H9 (cell line): ENCODE data around the gene HNF4A. TPM values are rescaled to one million over a fixed set of nuclear protein-coding genes. Genes with fewer than 3 reads are reported as not detected.

Source experiments
- DNase-seq: peaks from one replicate; pipeline ENCODE4 v3.0.0-alpha.2; 2017
- H2AFZ ChIP-seq: one replicate; pipeline ENCODE4 v1.6.1; 2013; ENCODE audit warnings: mild to moderate bottlenecking, low read length, control low read depth, moderate library complexity
- H2AK5ac ChIP-seq: 2 replicates; pipeline ENCODE4 v1.6.1; 2013; ENCODE audit warnings: low read length, control low read depth, mixed read lengths; ENCODE audit not compliant: insufficient read length
- H2BK120ac ChIP-seq: one replicate; pipeline ENCODE4 v1.6.1; 2013; ENCODE audit warnings: low read depth, mild to moderate bottlenecking, low read length, control low read depth, inconsistent platforms; ENCODE audit not compliant: poor library complexity, severe bottlenecking
- H2BK12ac ChIP-seq: 2 replicates; pipeline ENCODE4 v1.6.1; 2013; ENCODE audit warnings: low read length, control low read depth, mixed read lengths, low read depth; ENCODE audit not compliant: insufficient read length
- H2BK15ac ChIP-seq: 2 replicates; pipeline ENCODE4 v1.6.1; 2013; ENCODE audit warnings: low read depth, low read length, control low read depth
- H2BK20ac ChIP-seq: one replicate; pipeline ENCODE4 v1.6.1; 2013; ENCODE audit warnings: low read depth, mild to moderate bottlenecking, low read length, control low read depth, inconsistent platforms; ENCODE audit not compliant: poor library complexity, severe bottlenecking
- H2BK5ac ChIP-seq: 2 replicates; pipeline ENCODE4 v1.6.1; 2013; ENCODE audit warnings: low read length, control low read depth, mixed read lengths; ENCODE audit not compliant: insufficient read length
- H3K14ac ChIP-seq: 2 replicates; pipeline ENCODE4 v1.6.1; 2013; ENCODE audit warnings: low read length, control low read depth; ENCODE audit not compliant: insufficient read depth
- H3K18ac ChIP-seq: 2 replicates; pipeline ENCODE4 v1.6.1; 2013; ENCODE audit warnings: low read depth, mild to moderate bottlenecking, mixed read lengths, low read length, control low read depth; ENCODE audit not compliant: insufficient read length
- H3K23ac ChIP-seq: 2 replicates; pipeline ENCODE4 v1.6.1; 2013; ENCODE audit warnings: low read length, control low read depth, mixed read lengths, low read depth; ENCODE audit not compliant: insufficient read length
- H3K23me2 ChIP-seq: 2 replicates; pipeline ENCODE4 v1.6.1; 2013; ENCODE audit warnings: low read depth, mild to moderate bottlenecking, mixed read lengths, low read length, control low read depth; ENCODE audit not compliant: insufficient read length, poor library complexity, severe bottlenecking
- H3K27ac ChIP-seq: 2 replicates; pipeline ENCODE4 v1.5.1; 2013; ENCODE audit warnings: low read length, control low read depth, mixed read lengths, low read depth; ENCODE audit not compliant: insufficient read length
- H3K27me3 ChIP-seq: 2 replicates; pipeline ENCODE4 v1.6.1; 2013; ENCODE audit warnings: low read length, control low read depth, inconsistent platforms; ENCODE audit not compliant: insufficient read depth
- H3K4ac ChIP-seq: 2 replicates; pipeline ENCODE4 v1.6.1; 2013; ENCODE audit warnings: low read depth, mild to moderate bottlenecking, control low read depth, inconsistent platforms, low read length, moderate library complexity
- H3K4me1 ChIP-seq: 2 replicates; pipeline ENCODE4 v1.6.1; 2013; ENCODE audit warnings: low read length, control low read depth, inconsistent platforms; ENCODE audit not compliant: insufficient read depth
- H3K4me2 ChIP-seq: 2 replicates; pipeline ENCODE4 v1.6.1; 2013; ENCODE audit warnings: low read length, control low read depth, mixed read lengths; ENCODE audit not compliant: insufficient read length, insufficient read depth
- H3K56ac ChIP-seq: 2 replicates; pipeline ENCODE4 v1.6.1; 2013; ENCODE audit warnings: low read depth, mild to moderate bottlenecking, mixed read lengths, low read length, control low read depth; ENCODE audit not compliant: insufficient read length
- H3K79me1 ChIP-seq: 2 replicates; pipeline ENCODE4 v1.6.1; 2013; ENCODE audit warnings: low read depth, mild to moderate bottlenecking, moderate library complexity, low read length, control low read depth, inconsistent platforms; ENCODE audit not compliant: insufficient read depth, poor library complexity, severe bottlenecking
- H3K79me2 ChIP-seq: 2 replicates; pipeline ENCODE4 v1.6.1; 2013; ENCODE audit warnings: low read length, control low read depth, inconsistent platforms; ENCODE audit not compliant: insufficient read depth
- H3K9ac ChIP-seq: 2 replicates; pipeline ENCODE4 v1.6.1; 2013; ENCODE audit warnings: low read length, control low read depth, mixed read lengths; ENCODE audit not compliant: insufficient read length; ENCODE audit errors: extremely low read depth
- H3K9me3 ChIP-seq: one replicate; pipeline ENCODE4 v1.6.1; 2013; ENCODE audit warnings: low read depth, low read length, inconsistent platforms; ENCODE audit not compliant: control insufficient read depth
- H3T11ph ChIP-seq: one replicate; pipeline ENCODE4 v1.6.1; 2013; ENCODE audit warnings: mild to moderate bottlenecking, low read length, control low read depth, inconsistent platforms
- H4K20me1 ChIP-seq: one replicate; pipeline ENCODE4 v1.6.1; 2013; ENCODE audit not compliant: control insufficient read depth, insufficient read length, insufficient read depth
- H4K5ac ChIP-seq: 2 replicates; pipeline ENCODE4 v1.6.1; 2013; ENCODE audit warnings: low read depth, mild to moderate bottlenecking, mixed read lengths, low read length, control low read depth; ENCODE audit not compliant: insufficient read length
- H4K8ac ChIP-seq: replicated peaks from 2 replicates; pipeline ENCODE4 v1.6.1; 2013; ENCODE audit warnings: low read length, control low read depth, mixed read lengths, low read depth; ENCODE audit not compliant: insufficient read length
- H4K91ac ChIP-seq: 2 replicates; pipeline ENCODE4 v1.6.1; 2013; ENCODE audit warnings: low read depth, mild to moderate bottlenecking, moderate library complexity, mixed read lengths, low read length, control low read depth; ENCODE audit not compliant: insufficient read length
- H3K27ac Mint-ChIP-seq, 3 experiments: 2 replicates in 2 of 3; 3 replicates in 1 of 3; pipeline ENCODE4 v1.8.0; 2020 to 2021; ENCODE audit warnings: mixed read lengths in 3 of 3, mild to moderate bottlenecking in 1 of 3, moderate library complexity in 1 of 3
- H3K27me3 Mint-ChIP-seq: 2 replicates; pipeline ENCODE4 v1.8.0; 2021; ENCODE audit warnings: low read depth, mild to moderate bottlenecking, moderate library complexity, mixed read lengths
- H3K36me3 Mint-ChIP-seq, 3 experiments: 2 replicates in 2 of 3; 3 replicates in 1 of 3; pipeline ENCODE4 v1.8.0; 2020 to 2021; ENCODE audit warnings: low read depth in 3 of 3, mixed read lengths in 3 of 3; ENCODE audit not compliant: insufficient read depth in 1 of 3
- H3K4me1 Mint-ChIP-seq, 2 experiments: 2 replicates each; pipeline ENCODE4 v1.8.0; 2020; ENCODE audit warnings: mixed read lengths in 2 of 2
- H3K4me3 Mint-ChIP-seq, 2 experiments: 2 replicates in 1 of 2; 3 replicates in 1 of 2; pipeline ENCODE4 v1.8.0; 2020 to 2021; ENCODE audit warnings: mild to moderate bottlenecking in 2 of 2, mixed read lengths in 2 of 2, moderate library complexity in 1 of 2
- H3K9me3 Mint-ChIP-seq, 2 experiments: 2 replicates in 1 of 2; 3 replicates in 1 of 2; pipeline ENCODE4 v1.8.0; 2020; ENCODE audit warnings: mild to moderate bottlenecking in 2 of 2, mixed read lengths in 2 of 2, moderate library complexity in 1 of 2
- WGBS: extraction: QIAGEN DNeasy Blood & Tissue Kit; methylation state at CpG from one replicate; pipeline ENCODE4 v1.1.7; 2013; ENCODE audit warnings: missing lambda C conversion rate, low lambda C conversion rate, mixed read lengths; ENCODE audit not compliant: insufficient read length; ENCODE audit errors: extremely low coverage; 5-methylcytosine and 5-hydroxymethylcytosine counted together
- total RNA-seq: library from RNA; stranded (reverse); gene quantifications from 2 replicates; pipeline ENCODE4 v1.2.1, GENCODE V29; 2021
- TF ChIP-seq, protein P1 (sequence below): fragments of 200-600 bp; sonication (generic); conservative IDR thresholded peaks from 3 replicates; pipeline ENCODE4 v1.8.0; 2021; ENCODE audit warnings: antibody characterized with exemption, mild to moderate bottlenecking

HNF4A gene
- total RNA-seq, 1 experiment from 2014 or later, result not detected

DNA sequence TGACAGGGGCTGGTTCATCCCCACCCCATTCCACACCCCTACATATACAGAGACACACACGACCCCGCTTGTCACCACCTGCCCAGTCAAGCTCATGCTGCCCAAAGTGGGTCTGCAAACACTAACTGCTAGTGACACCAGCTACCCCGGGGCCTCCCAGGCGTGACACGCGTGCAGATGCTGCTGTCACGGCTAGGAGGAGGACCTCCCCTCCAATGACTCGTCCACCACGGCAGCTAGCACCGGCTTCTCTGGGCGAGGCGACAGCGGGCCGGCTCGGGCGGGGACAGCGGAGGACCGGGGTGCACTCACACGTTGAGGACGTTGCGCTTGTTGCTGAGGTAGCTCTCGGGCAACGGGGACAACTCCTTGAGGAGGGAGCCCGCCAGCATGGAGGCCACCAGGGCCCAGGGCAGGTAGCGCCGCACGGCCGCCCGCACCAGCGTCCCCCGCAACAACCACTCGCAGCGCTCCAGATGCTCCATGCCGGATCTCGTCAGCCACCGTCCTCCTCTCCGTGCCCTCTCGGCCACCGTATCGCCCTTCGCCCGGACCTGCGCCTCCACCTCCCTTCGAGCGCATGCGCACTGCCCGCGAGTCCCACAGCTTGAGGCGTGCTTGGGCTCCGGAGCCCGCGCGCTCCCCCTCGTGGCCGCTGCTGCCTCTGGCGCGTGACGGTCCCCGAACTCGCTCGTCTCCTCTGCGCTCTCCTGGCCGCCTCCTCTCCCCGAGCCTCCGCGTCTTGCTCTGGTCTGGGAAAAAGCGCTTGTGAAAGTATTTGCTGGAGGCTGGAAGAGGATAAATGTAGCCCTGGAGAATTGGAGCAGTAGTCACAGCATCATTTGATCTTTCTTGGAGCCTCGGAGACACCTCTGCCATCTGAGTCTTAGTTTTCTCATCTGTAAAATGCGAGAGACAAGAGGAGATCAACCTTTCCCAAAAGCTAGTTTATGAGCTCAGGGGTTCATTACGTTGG, 44.5 kb upstream of the HNF4A start, which contains the start of gene FITM2:
FITM2 (minus strand) TSS at position 539 of the 976 bp plus-strand sequence; CDS start at position 485, 54 bp downstream.
- no peak within 1 kb of the TSS for H2BK12ac ChIP-seq
- no peak within 1 kb of the TSS for H2BK5ac ChIP-seq
- H3K23me2 ChIP-seq, result peaks cover 7% of the 10 kb centered on the region
- TF ChIP-seq, protein P1, sequence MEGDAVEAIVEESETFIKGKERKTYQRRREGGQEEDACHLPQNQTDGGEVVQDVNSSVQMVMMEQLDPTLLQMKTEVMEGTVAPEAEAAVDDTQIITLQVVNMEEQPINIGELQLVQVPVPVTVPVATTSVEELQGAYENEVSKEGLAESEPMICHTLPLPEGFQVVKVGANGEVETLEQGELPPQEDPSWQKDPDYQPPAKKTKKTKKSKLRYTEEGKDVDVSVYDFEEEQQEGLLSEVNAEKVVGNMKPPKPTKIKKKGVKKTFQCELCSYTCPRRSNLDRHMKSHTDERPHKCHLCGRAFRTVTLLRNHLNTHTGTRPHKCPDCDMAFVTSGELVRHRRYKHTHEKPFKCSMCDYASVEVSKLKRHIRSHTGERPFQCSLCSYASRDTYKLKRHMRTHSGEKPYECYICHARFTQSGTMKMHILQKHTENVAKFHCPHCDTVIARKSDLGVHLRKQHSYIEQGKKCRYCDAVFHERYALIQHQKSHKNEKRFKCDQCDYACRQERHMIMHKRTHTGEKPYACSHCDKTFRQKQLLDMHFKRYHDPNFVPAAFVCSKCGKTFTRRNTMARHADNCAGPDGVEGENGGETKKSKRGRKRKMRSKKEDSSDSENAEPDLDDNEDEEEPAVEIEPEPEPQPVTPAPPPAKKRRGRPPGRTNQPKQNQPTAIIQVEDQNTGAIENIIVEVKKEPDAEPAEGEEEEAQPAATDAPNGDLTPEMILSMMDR, result peak; percentile 93
- DNase-seq, result peak; percentile 98
- Mint-ChIP-seq H3K36me3 (no peaks in the 10 kb centered on the region), H3K4me1 (peaks cover 9 to 10% of the 10 kb centered on the region in 2 experiments), H3K9me3 (no peaks in the 10 kb centered on the region), H3K4me3 (peak within 1 kb of the TSS; percentile 79 to 88), H3K27ac (peak within 1 kb of the TSS in 1 of 3 experiments; percentile 44; a peak in 1 of 7 replicates), H3K27me3 (peaks cover 25% of the 10 kb centered on the region)
- H3T11ph ChIP-seq, result no peak within 1 kb of the TSS
- H3K79me1 ChIP-seq, result no peaks in the 10 kb centered on the region
- no peak within 1 kb of the TSS for H3K4ac ChIP-seq
- H4K8ac ChIP-seq, result no peak within 1 kb of the TSS
- H4K91ac ChIP-seq, result no peak within 1 kb of the TSS
- H2BK120ac ChIP-seq, result no peak within 1 kb of the TSS
- no CpG with 5 or more reads among the region's 70 CpGs for WGBS
- no peak within 1 kb of the TSS for H3K23ac ChIP-seq
- H3K56ac ChIP-seq, result no peak within 1 kb of the TSS
- H3K27me3 ChIP-seq, result no peaks in the 10 kb centered on the region
- H3K4me2 ChIP-seq, result peak within 1 kb of the TSS; percentile 57
- H3K9ac ChIP-seq, result peak within 1 kb of the TSS; percentile 10
- H3K27ac ChIP-seq, result no peak within 1 kb of the TSS
- H3K4me1 ChIP-seq, result no peaks in the 10 kb centered on the region
- no peak within 1 kb of the TSS for H2BK15ac ChIP-seq
- H4K5ac ChIP-seq, result no peak within 1 kb of the TSS
- no peaks in the 10 kb centered on the region for H3K9me3 ChIP-seq
- H2BK20ac ChIP-seq, result no peak within 1 kb of the TSS
- no peak within 1 kb of the TSS for H3K18ac ChIP-seq
- H4K20me1 ChIP-seq, result no peaks in the 10 kb centered on the region
- no peaks in the 10 kb centered on the region for H3K79me2 ChIP-seq
- peak within 1 kb of the TSS; percentile 45; the same call in 1 of the 2 replicates for H3K14ac ChIP-seq
- no peak within 1 kb of the TSS for H2AFZ ChIP-seq
- H2AK5ac ChIP-seq, result no peak within 1 kb of the TSS
